SK-N-SH (cell line): ENCODE data around the gene GMPR2.

ENCODE experiments used
- EP300 ChIP-seq, 2 experiments: IDR thresholded peaks; 2 replicates each; pipeline versions ENCODE4 v1.4.0 to v1.6.1; 2012; ENCODE audit warnings: borderline replicate concordance in 1 of 2, low read depth in 1 of 2, low read length in 1 of 2
- FOXM1 ChIP-seq: IDR thresholded peaks from 2 replicates; pipeline ENCODE4 v1.4.0; 2012; ENCODE audit warnings: low read depth, mild to moderate bottlenecking
- MXI1 ChIP-seq: IDR thresholded peaks from 2 replicates; pipeline ENCODE4 v1.6.1; 2012; ENCODE audit warnings: mild to moderate bottlenecking, low read depth, low read length, improper control_type of control experiment
- NRF1 ChIP-seq: IDR thresholded peaks from 2 replicates; pipeline ENCODE4 v1.6.1; 2012; ENCODE audit warnings: low read depth, mild to moderate bottlenecking, low read length
- POLR2AphosphoS5 ChIP-seq: IDR thresholded peaks from 2 replicates; pipeline ENCODE4 v1.6.1; 2012; ENCODE audit warnings: low read depth, low read length
- RAD21 ChIP-seq: IDR thresholded peaks from 2 replicates; pipeline ENCODE4 v1.6.1; 2012; ENCODE audit warnings: mild to moderate bottlenecking, low read length
- SIN3A ChIP-seq: IDR thresholded peaks from 2 replicates; pipeline ENCODE4 v1.6.1; 2012; ENCODE audit warnings: low read depth, mild to moderate bottlenecking, low read length, moderate library complexity, borderline replicate concordance
- TAF1 ChIP-seq: IDR thresholded peaks from 2 replicates; pipeline ENCODE4 v1.6.1; 2012; ENCODE audit warnings: low read depth, mild to moderate bottlenecking, low read length, moderate library complexity, borderline replicate concordance
- YY1 ChIP-seq: IDR thresholded peaks from 2 replicates; pipeline ENCODE4 v1.4.0; 2012; ENCODE audit warnings: low read depth, mild to moderate bottlenecking
- TF ChIP-seq, protein P1 (sequence below): fragments of 200-600 bp; sonication (generic); IDR thresholded peaks from 2 replicates; pipeline ENCODE4 v1.6.1; 2017; ENCODE audit warnings: antibody characterized with exemption, mild to moderate bottlenecking, moderate library complexity
- TF ChIP-seq, protein P2 (sequence below): IDR thresholded peaks from 2 replicates; pipeline ENCODE4 v1.6.1; 2012; ENCODE audit warnings: mild to moderate bottlenecking, low read depth, low read length, moderate library complexity
- TF ChIP-seq, protein P3 (sequence below): IDR thresholded peaks from 2 replicates; pipeline ENCODE4 v1.4.0; 2012; ENCODE audit warnings: low read depth

DNA sequence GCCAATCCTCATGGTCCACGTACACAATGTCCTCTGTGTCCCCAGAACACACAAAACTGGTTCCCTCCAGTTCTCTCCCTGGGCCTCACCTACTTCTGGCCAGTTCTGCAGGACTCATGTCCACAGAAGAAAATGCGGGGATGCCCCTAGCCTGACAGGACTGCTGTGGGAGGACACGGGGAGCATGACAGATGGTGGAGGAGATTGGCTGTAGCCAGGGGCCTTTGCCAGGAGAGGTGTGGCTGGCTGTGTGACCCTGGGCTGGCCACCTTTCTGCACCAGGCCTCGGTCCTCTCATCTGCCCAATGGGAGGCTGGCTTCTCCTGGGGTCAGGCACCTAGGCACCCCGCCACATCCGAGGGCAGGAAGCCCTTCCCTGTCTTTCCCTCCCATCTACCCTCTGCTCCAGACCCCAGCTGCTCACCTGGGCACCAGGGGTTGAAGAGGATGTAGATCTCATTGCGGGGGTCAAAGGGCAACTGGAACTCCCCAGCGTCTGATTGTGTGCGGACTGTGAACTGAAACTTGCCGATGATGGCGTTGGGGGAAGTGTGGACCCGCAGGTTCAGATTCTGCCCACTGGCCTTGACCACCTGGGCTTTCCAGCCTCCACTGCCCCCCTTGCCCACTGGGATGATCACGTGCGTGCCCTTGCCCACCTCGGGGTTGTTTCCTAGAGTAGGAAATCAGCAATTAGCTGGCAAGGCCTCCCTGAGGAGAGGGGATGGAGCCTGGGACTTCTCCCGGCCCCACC is 27.5 kb downstream of the GMPR2 start:
- TF ChIP-seq YY1, result no peak
- TF ChIP-seq, protein P1, sequence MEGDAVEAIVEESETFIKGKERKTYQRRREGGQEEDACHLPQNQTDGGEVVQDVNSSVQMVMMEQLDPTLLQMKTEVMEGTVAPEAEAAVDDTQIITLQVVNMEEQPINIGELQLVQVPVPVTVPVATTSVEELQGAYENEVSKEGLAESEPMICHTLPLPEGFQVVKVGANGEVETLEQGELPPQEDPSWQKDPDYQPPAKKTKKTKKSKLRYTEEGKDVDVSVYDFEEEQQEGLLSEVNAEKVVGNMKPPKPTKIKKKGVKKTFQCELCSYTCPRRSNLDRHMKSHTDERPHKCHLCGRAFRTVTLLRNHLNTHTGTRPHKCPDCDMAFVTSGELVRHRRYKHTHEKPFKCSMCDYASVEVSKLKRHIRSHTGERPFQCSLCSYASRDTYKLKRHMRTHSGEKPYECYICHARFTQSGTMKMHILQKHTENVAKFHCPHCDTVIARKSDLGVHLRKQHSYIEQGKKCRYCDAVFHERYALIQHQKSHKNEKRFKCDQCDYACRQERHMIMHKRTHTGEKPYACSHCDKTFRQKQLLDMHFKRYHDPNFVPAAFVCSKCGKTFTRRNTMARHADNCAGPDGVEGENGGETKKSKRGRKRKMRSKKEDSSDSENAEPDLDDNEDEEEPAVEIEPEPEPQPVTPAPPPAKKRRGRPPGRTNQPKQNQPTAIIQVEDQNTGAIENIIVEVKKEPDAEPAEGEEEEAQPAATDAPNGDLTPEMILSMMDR, result no peak
- no peak for TF ChIP-seq MXI1
- no peak for TF ChIP-seq NRF1
- TF ChIP-seq TAF1, result no peak
- TF ChIP-seq RAD21, result no peak
- TF ChIP-seq POLR2AphosphoS5, result no peak
- TF ChIP-seq, protein P2, sequence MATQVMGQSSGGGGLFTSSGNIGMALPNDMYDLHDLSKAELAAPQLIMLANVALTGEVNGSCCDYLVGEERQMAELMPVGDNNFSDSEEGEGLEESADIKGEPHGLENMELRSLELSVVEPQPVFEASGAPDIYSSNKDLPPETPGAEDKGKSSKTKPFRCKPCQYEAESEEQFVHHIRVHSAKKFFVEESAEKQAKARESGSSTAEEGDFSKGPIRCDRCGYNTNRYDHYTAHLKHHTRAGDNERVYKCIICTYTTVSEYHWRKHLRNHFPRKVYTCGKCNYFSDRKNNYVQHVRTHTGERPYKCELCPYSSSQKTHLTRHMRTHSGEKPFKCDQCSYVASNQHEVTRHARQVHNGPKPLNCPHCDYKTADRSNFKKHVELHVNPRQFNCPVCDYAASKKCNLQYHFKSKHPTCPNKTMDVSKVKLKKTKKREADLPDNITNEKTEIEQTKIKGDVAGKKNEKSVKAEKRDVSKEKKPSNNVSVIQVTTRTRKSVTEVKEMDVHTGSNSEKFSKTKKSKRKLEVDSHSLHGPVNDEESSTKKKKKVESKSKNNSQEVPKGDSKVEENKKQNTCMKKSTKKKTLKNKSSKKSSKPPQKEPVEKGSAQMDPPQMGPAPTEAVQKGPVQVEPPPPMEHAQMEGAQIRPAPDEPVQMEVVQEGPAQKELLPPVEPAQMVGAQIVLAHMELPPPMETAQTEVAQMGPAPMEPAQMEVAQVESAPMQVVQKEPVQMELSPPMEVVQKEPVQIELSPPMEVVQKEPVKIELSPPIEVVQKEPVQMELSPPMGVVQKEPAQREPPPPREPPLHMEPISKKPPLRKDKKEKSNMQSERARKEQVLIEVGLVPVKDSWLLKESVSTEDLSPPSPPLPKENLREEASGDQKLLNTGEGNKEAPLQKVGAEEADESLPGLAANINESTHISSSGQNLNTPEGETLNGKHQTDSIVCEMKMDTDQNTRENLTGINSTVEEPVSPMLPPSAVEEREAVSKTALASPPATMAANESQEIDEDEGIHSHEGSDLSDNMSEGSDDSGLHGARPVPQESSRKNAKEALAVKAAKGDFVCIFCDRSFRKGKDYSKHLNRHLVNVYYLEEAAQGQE, result no peak
- TF ChIP-seq SIN3A, result no peak
- TF ChIP-seq EP300 (IDR thresholded peaks at IDR 0.05; ENCODE audit: borderline replicate concordance in 1 of 2, low read depth in 1 of 2, low read length in 1 of 2), result no peak
- TF ChIP-seq, protein P3, sequence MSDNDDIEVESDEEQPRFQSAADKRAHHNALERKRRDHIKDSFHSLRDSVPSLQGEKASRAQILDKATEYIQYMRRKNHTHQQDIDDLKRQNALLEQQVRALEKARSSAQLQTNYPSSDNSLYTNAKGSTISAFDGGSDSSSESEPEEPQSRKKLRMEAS, result no peak
- no peak for TF ChIP-seq FOXM1
